ENCODE results near the gene CNTNAP1. TPM values are rescaled to one million over a fixed set of nuclear protein-coding genes. Genes with fewer than 3 reads are reported as not detected.

Gene CNTNAP1
- total and polyA plus RNA-seq, 9 of the 15 experiments (the other 6 are each of a cell fraction or from before 2014, with no cell fraction given): 0.10 to 1.8 (median 0.62) TPM

GRCh38 chr17:42679492-42680330, 2.6 kb upstream of the CNTNAP1 start (continued):
- peak; percentile 100 for TF ChIP-seq ZFX (CRISPR knock-in tag; IDR thresholded peaks at IDR 0.05)
- TF ChIP-seq MAX (CRISPR knock-in tag; IDR thresholded peaks at IDR 0.05): peak; percentile 97
- 0 out of 2 replicates have a peak, but pooled peaks have one; percentile 43 for TF ChIP-seq ZNF583 (CRISPR knock-in tag; IDR thresholded peaks at IDR 0.05)
- TF ChIP-seq SMC3 (conservative IDR thresholded peaks at IDR 0.05; ENCODE audit: insufficient read depth, low read depth, low read length): peak; percentile 39; the same call in 1 of the 2 replicates
- TF ChIP-seq, protein P1, sequence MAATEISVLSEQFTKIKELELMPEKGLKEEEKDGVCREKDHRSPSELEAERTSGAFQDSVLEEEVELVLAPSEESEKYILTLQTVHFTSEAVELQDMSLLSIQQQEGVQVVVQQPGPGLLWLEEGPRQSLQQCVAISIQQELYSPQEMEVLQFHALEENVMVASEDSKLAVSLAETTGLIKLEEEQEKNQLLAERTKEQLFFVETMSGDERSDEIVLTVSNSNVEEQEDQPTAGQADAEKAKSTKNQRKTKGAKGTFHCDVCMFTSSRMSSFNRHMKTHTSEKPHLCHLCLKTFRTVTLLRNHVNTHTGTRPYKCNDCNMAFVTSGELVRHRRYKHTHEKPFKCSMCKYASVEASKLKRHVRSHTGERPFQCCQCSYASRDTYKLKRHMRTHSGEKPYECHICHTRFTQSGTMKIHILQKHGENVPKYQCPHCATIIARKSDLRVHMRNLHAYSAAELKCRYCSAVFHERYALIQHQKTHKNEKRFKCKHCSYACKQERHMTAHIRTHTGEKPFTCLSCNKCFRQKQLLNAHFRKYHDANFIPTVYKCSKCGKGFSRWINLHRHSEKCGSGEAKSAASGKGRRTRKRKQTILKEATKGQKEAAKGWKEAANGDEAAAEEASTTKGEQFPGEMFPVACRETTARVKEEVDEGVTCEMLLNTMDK (IDR thresholded peaks at IDR 0.05; ENCODE audit: borderline replicate concordance, insufficient read depth, low read depth, low read length, poor library complexity, severe bottlenecking): peak; percentile 80
- no peak for TF ChIP-seq RFX7 (CRISPR knock-in tag; IDR thresholded peaks at IDR 0.05)
- TF ChIP-seq RAD51 (IDR thresholded peaks at IDR 0.05; ENCODE audit: borderline replicate concordance, low read depth): no peak
- TF ChIP-seq MTA3 (IDR thresholded peaks at IDR 0.05; ENCODE audit: borderline replicate concordance): peak; percentile 69; the same call in 1 of the 2 replicates
- TF ChIP-seq, protein P2, sequence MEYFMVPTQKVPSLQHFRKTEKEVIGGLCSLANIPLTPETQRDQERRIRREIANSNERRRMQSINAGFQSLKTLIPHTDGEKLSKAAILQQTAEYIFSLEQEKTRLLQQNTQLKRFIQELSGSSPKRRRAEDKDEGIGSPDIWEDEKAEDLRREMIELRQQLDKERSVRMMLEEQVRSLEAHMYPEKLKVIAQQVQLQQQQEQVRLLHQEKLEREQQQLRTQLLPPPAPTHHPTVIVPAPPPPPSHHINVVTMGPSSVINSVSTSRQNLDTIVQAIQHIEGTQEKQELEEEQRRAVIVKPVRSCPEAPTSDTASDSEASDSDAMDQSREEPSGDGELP (CRISPR knock-in tag; IDR thresholded peaks at IDR 0.05; ENCODE audit: borderline replicate concordance): peak; percentile 75; the same call in 1 of the 2 replicates
- no peak for TF ChIP-seq CHD7 (IDR thresholded peaks at IDR 0.05; ENCODE audit: low read depth, low read length)
- no peak for TF ChIP-seq KDM5B (IDR thresholded peaks at IDR 0.05; ENCODE audit: insufficient replicate concordance, low read depth, low read length)

Data from K562 (cell line).